Measurements from ENCODE around the gene BBX.
"Not testable (repeated sequence)": the region's sequence is repeated elsewhere in the genome, so short reads cannot be mapped to it uniquely, and the experiment has no call there.

BBX gene

GRCh38 chr3:107542665-107543064, 19.9 kb downstream of the BBX start:
- no peak for DNase-seq (ENCODE audit: low spot score)

GRCh38 chr3:107543666-107544065, 20.9 kb downstream of the BBX start:
- DNase-seq (ENCODE audit: low spot score) = peak; percentile 42

GRCh38 chr3:107545680-107546120, 22.9 kb downstream of the BBX start:
- no peak for DNase-seq (ENCODE audit: low spot score)

GRCh38 chr3:107548601-107549000, 25.8 kb downstream of the BBX start:
- DNase-seq (ENCODE audit: low spot score) = no peak

GRCh38 chr3:107555359-107555758, 32.6 kb downstream of the BBX start:
- no peak for DNase-seq (ENCODE audit: low spot score)

GRCh38 chr3:107557743-107558142, 35.0 kb downstream of the BBX start:
- no peak for DNase-seq (ENCODE audit: low spot score)

GRCh38 chr3:107560166-107560565, 37.4 kb downstream of the BBX start:
- DNase-seq (ENCODE audit: low spot score) = no peak

- DNase-seq (ENCODE audit: low spot score) = no peak
Measured at GRCh38 chr3:107561980-107562379, 39.2 kb downstream of the BBX start.

- no peak for DNase-seq (ENCODE audit: low spot score)
Measured at GRCh38 chr3:107562969-107563529, 40.3 kb downstream of the BBX start.

- not testable (repeated sequence) for DNase-seq (ENCODE audit: low spot score)
Measured at GRCh38 chr3:107565244-107565643, 42.5 kb downstream of the BBX start.

GRCh38 chr3:107571089-107571488, 48.3 kb downstream of the BBX start:
- DNase-seq (ENCODE audit: low spot score) = not testable (repeated sequence)

- DNase-seq (ENCODE audit: low spot score) = not testable (repeated sequence)
Measured at GRCh38 chr3:107571492-107571891, 48.7 kb downstream of the BBX start.

- DNase-seq (ENCODE audit: low spot score) = peak; percentile 47
Measured at GRCh38 chr3:107574650-107575049, 51.9 kb downstream of the BBX start.

GRCh38 chr3:107578091-107578490, 55.3 kb downstream of the BBX start:
- DNase-seq (ENCODE audit: low spot score) = no peak

- DNase-seq (ENCODE audit: low spot score) = no peak
Measured at GRCh38 chr3:107578523-107578922, 55.8 kb downstream of the BBX start.

GRCh38 chr3:107579371-107579770, 56.6 kb downstream of the BBX start:
- DNase-seq (ENCODE audit: low spot score) = no peak

- no peak for DNase-seq (ENCODE audit: low spot score)
Measured at GRCh38 chr3:107581230-107581629, 58.5 kb downstream of the BBX start.

- DNase-seq (ENCODE audit: low spot score) = no peak
Measured at GRCh38 chr3:107588217-107588616, 65.5 kb downstream of the BBX start.

GRCh38 chr3:107589454-107589853, 66.7 kb downstream of the BBX start:
- DNase-seq (ENCODE audit: low spot score) = no peak

GRCh38 chr3:107590786-107591185, 68.0 kb downstream of the BBX start:
- no peak for DNase-seq (ENCODE audit: low spot score)

- DNase-seq (ENCODE audit: low spot score) = no peak
Measured at GRCh38 chr3:107592073-107592472, 69.3 kb downstream of the BBX start.

- DNase-seq (ENCODE audit: low spot score) = no peak
Measured at GRCh38 chr3:107594870-107595269, 72.1 kb downstream of the BBX start.

- no peak for DNase-seq (ENCODE audit: low spot score)
Measured at GRCh38 chr3:107596639-107597038, 73.9 kb downstream of the BBX start.

- no peak for DNase-seq (ENCODE audit: low spot score)
Measured at GRCh38 chr3:107598926-107599771, 76.4 kb downstream of the BBX start.

Measured in hematopoietic multipotent progenitor cell treated with erythropoietin and hydrocortisone succinate and interleukin-3 and kit ligand, for 17 days (in vitro differentiated cells).